GM13976 (cell line): ENCODE data around the gene SFMBT2.

Experiments
- DNase-seq: peaks from one replicate; pipeline ENCODE4 v3.0.0; 2012; ENCODE audit warnings: low spot score
- in situ Hi-C: fragments of 300-500 bp; cut with MboI; formaldehyde crosslinking; loops from one replicate; pipeline ENCODE4 v1.12.0; 2022; ENCODE audit warnings: low sequenced_read_pairs, mixed read lengths, inconsistent platforms; ENCODE audit not compliant: unreplicated experiment
- TF ChIP-seq, protein P1 (sequence below): IDR thresholded peaks from 2 replicates; pipeline ENCODE4 v1.5.1; 2012; ENCODE audit warnings: borderline replicate concordance, mild to moderate bottlenecking; ENCODE audit not compliant: insufficient read depth; ENCODE audit errors: extremely low read depth, missing control alignments, control extremely low read depth

Gene SFMBT2

DNA sequence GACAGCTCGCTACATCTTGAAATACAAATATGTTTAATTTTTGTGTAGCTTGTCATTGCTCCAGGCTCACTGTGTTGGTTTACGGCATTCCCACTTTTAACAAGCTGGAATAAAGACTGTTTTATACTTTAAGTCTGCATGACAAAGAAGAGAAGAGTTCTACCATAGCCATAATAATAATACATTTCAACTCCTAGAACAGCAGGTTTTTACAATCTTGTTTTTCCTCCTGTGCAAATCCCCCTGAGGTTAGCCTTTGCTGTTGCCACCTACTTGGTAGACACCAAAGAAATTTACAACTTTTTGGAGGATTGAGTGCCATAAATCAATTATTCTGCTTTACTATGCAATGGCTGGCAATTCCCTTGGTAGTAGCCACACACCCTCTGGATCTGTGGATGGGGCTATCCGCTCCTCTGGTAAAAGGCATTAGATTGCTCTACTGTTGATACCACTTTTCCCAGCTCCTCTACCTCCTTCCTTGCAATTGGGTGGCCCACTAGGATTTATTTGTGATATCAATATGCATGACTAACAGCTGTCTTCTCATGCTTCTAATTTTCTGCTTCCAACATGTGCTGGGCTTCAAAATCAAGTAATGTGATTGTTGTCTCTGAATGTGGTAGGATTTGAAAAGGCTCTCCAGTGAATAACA, 60.2 kb downstream of the SFMBT2 start:
- in situ Hi-C loops: no loop called here
- no peak for DNase-seq
- TF ChIP-seq, protein P1, sequence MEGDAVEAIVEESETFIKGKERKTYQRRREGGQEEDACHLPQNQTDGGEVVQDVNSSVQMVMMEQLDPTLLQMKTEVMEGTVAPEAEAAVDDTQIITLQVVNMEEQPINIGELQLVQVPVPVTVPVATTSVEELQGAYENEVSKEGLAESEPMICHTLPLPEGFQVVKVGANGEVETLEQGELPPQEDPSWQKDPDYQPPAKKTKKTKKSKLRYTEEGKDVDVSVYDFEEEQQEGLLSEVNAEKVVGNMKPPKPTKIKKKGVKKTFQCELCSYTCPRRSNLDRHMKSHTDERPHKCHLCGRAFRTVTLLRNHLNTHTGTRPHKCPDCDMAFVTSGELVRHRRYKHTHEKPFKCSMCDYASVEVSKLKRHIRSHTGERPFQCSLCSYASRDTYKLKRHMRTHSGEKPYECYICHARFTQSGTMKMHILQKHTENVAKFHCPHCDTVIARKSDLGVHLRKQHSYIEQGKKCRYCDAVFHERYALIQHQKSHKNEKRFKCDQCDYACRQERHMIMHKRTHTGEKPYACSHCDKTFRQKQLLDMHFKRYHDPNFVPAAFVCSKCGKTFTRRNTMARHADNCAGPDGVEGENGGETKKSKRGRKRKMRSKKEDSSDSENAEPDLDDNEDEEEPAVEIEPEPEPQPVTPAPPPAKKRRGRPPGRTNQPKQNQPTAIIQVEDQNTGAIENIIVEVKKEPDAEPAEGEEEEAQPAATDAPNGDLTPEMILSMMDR: no peak

- in situ Hi-C loops: no loop called here
- no peak for DNase-seq
- TF ChIP-seq, protein P1: no peak
These were observed 65.1 kb downstream of the SFMBT2 start for GRCh38 chr10:7345717-7346116.

DNA sequence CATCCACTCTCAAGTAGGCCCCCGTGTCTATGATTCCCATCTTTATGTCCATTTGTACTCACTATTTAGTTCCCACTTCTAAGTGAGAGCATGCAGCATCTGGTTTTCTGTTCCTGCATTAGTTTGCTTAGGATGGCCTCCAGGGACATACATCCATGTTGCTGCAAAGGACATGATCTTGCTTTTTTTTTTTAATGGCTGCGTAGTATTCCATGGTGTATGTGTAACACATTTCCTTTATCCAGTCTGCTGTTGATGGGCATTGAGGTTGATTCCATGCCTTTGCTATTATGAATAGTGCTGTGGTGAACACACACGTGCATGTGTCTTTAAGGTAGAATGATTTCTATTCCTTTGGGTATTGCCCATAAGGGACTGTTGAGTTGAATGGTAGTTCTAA, 67.8 kb downstream of the SFMBT2 start:
- no peak for DNase-seq
- in situ Hi-C loops: no loop called here
- TF ChIP-seq, protein P1: no peak

- TF ChIP-seq, protein P1: no peak
- DNase-seq: no peak
- in situ Hi-C loops: no loop called here
These were observed 70.5 kb downstream of the SFMBT2 start for GRCh38 chr10:7340179-7340874.

- in situ Hi-C loops: no loop called here
- TF ChIP-seq, protein P1: no peak
- no peak for DNase-seq
These were observed 71.3 kb downstream of the SFMBT2 start for GRCh38 chr10:7339510-7339909.

- DNase-seq: no peak
- in situ Hi-C loops: no loop called here
These were observed 72.4 kb downstream of the SFMBT2 start for GRCh38 chr10:7338469-7338868.

More at GRCh38 chr10:7338469-7338868, 72.4 kb downstream of the SFMBT2 start:
- TF ChIP-seq, protein P1: no peak
